AML-193 (cell line): Measurements from ENCODE around the gene GSTA5.
"Not testable (repeated sequence)": the region's sequence is repeated elsewhere in the genome, so short reads cannot be mapped to it uniquely, and the experiment has no call there.

Experiments
- DNase-seq, 2 experiments: peaks; one replicate each; lab custom pipeline; 2025; lab: John Stamatoyannopoulos, UW

GSTA5 gene

GRCh38 chr6:52840763-52841585 lies at the start of gene GSTA5:
GSTA5 (minus strand) TSS chr6:52840813.
- no peak for DNase-seq

DNA sequence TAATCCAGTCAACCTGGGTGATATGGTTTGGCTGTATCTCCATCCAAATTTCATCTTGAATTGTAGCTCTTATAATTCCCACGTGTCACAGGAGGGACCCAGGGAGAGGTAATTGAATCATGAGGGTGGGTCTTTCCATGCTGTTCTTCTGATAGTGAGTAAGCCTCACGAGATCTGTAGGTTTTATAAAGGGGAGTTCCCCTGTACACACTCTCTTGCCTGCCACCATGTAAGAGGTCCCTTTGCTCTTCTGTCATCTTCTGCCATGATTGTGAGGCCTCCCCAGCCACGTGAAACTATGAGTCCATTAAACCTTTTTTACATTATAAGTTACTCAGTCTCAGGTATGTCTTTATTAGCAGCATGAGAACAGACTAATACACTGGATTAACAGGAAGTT lies 49.4 kb upstream of the GSTA5 start:
- no peak for DNase-seq

GRCh38 chr6:52887910-52888524 lies 47.4 kb upstream of the GSTA5 start:
- no peak for DNase-seq

GRCh38 chr6:52881996-52882841 lies 41.6 kb upstream of the GSTA5 start:
- peak; percentile 84 to 87 for DNase-seq

GRCh38 chr6:52881662-52881995 lies 41.0 kb upstream of the GSTA5 start:
- no peak for DNase-seq

DNA sequence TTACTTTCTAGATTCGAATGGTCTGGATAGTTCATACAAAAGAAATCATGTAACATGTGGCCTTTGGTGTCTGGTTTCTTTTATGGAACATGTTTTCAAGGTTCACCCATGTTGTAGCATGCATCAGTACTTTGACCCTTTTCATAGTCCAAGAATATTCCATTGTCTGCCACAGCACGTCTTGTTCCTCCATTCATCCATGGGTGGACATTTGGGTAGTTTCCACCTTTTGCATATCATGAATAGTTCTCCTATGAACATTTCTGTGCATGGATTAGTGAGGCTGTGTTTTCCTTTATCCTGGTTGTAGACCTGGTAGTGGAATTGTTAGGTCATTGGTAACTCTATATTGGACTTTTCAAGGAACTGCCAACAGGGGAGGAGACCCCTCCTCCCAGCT lies 37.2 kb upstream of the GSTA5 start:
- DNase-seq = no peak

DNA sequence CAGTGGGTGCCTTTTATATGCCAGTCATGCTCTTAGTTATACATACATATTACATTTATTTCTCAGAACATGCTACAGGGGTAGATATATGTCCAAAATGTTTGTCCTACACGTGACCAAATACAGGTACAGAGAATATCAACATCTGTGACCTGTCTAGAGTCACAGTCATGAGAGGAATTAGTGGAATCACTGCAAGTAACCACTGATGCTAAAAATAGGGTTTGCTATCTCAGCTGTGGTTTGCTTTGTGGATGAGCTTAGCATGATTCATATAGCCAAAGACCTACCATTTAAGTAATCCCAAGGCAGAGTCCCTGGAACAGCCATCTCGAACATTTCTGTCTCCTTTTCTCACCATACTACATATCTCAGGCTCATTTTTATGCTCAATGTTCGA lies 36.6 kb upstream of the GSTA5 start:
- no peak for DNase-seq

GRCh38 chr6:52876056-52876787 lies 35.6 kb upstream of the GSTA5 start:
- DNase-seq = no peak

DNA sequence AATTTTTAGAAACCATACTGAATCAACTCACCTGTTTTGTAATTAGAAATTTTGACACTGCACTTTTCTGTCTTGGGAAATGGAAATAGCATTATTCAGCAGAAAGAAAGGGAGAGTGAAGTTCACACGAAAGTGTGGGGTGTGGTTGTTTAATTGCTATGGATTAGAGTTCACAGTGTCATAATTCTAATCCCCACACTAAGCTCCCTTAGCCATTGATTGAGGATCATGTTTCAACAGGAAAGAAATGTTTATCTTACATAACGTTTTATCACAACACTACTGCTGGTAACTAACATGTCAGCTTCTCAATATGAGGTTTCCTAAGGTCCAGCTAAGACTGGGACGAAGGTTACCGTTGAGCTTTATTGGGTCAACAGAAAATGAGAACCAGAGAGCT lies 31.4 kb upstream of the GSTA5 start:
- no peak for DNase-seq

DNA sequence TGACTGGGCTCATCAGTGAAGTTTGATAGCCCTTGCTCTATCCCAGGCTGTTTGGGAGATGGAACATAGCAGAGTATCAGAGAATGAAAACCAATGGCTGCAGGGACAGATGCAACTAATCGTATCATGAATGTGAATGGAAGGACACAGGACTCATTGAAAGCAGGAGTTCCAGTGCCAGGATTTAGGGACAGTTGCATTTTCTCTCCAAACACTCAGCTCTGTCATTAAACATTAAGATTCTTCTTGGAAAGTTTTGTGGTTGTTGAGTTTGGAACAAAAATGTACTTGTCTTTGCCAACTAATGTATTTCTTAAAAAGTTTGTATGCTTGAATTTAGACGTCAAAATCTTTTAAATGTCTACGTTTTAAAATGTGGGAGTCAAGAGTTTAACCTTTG lies 31.0 kb upstream of the GSTA5 start:
- DNase-seq = no peak

GRCh38 chr6:52870335-52871091 lies 29.9 kb upstream of the GSTA5 start:
- not testable (repeated sequence) for DNase-seq

GRCh38 chr6:52868899-52869298 lies 28.3 kb upstream of the GSTA5 start:
- DNase-seq = not testable (repeated sequence)

- DNase-seq = no peak
Measured at GRCh38 chr6:52868240-52868639, 27.6 kb upstream of the GSTA5 start.

DNA sequence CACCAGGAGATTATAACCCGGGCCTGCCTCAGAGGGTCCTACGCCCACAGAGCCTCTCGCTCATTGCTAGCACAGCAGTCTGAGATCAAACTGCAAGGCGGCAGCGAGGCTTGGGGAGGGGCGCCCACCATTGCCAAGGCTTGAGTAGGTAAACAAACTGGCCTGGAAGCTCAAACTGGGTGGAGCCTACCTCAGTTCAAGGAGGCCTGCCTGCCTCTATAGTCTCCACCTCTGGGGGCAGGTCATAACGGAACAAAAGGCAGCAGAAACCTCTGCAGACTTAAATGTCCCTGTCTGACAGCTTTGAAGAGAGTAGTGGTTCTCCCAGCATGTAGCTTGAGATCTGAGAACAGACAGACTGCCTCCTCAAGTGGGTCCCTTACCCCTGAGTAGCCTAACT lies 20.5 kb upstream of the GSTA5 start:
- not testable (repeated sequence) for DNase-seq

- DNase-seq = no peak
Measured at GRCh38 chr6:52858416-52858815, 17.8 kb upstream of the GSTA5 start.

DNA sequence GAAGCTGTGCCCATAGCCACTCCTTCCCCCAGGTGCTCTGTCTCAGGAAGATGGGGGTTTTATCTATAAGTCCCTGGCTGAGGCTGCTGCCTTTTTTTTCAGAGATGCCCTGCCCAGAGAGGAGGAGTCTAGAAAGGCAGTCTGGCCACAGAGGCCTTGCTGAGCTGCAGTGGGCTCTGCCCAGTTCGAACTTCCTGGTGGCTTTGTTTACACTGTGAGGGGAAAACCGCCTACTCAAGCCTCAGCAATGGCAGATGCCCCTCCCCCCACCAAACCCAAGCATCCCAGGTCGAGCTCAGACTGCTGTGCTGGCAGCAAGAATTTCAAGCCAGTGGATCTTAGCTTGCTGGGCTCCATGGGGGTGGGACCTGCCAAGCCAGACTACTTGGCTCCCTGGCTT lies 15.5 kb upstream of the GSTA5 start:
- DNase-seq = not testable (repeated sequence)

DNA sequence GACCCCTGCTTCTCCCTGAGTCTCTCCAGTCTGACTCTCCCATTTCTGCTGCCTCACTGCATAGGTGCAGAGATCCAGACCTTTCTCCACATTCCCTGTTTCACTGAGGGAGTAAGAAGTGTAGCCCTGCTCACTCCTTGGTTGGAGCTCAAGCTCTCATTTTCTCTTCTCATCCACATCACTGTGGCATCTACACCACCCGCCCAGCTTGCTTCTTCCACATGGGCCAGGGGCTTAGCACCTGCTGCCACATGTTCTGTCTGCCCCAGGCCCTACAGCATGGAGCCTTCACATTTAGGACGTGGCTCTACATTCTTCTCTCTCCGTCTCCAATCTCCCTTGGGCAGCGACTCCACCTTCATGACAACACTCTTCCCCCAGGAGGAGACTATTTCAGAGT lies 8.5 kb upstream of the GSTA5 start:
- DNase-seq = no peak

DNA sequence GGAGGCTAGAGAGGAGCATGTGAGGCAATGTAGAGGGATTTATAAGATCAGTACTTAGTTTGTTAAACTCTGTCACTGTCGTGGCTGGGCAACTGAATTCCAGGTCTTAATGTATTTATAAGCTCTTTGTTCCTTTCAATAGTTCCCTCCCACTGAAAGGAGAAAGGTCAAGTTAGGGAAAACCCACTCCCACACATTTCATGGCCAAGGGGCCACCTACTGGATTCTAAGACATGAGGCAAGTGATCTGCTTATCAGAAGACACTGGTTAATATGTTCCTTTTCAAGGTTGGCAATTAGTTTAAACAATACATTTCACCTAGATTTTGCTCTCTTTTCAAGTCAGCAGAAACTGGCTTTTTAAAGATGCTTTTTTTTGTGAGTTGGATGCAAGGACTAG lies 5.4 kb upstream of the GSTA5 start:
- no peak for DNase-seq

GRCh38 chr6:52843605-52844004 lies 3.0 kb upstream of the GSTA5 start:
- no peak for DNase-seq

DNA sequence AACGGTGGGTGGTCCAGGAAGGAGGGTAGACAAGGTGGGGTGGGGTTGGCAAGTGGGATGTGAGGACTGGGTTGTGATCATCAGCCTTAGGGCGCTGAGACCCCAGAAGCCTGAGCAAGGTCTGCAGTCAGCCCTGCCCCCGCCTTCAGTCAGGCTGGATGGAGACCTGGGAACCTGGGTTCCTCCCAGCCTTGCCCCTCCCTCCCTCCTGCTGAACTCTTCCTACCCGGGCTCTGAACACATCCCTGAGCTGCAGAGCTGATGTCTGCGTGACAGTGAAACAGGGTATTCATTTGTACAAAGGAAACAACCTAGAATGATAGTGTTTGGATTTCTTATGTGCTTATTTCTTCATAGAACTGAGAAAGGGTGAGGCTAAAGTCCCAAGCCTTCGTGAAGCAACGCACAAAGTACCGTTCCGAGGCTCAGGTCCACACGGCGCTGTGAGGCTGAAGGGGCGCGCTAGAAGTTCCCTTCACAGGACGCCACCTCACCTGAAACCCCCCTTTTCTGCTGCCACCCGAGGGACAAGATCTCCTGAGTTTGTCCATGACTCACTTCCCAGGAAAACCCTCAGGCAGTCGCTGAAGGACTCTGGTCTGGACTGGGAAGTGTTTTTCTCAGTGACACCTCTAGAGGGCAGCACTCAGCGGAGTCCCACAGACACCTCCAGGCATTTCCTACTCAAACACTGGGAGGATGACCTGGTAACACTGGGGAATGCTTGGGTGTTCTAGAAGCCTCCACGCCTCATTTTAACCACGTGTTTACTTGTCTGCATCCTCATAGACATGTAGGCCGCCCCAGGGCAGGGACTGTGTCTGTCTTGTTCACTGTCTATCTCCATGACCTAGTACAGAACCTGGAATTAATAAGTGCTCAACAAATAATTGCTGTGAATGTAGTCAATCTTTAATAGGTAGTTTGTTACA lies 1.2 kb downstream of the GSTA5 start:
- DNase-seq = peak; percentile 16 to 48
